Pancreas (tissue), 10 donors: ENCODE measurements around the gene RTN4R. TPM values are rescaled to one million over a fixed set of nuclear protein-coding genes. Genes with fewer than 3 reads are reported as not detected.
A peak's percentile ranks its signal among the peaks of the same experiment; 100 is the strongest.
"Not testable (repeated sequence)": the region's sequence is repeated elsewhere in the genome, so short reads cannot be mapped to it uniquely, and the experiment has no call there.

Experiments
- ATAC-seq, 4 donors: fragments of 200-7000 bp; cut with Tn5 transposase; one replicate each; pipeline versions ENCODE4 v1.8.0 to v1.9.1; 2020; ENCODE audit warnings: mild to moderate bottlenecking in 4 of 4, moderate library complexity in 4 of 4
- DNase-seq, 6 donors: peaks; one replicate each; pipeline ENCODE4 v3.0.0-alpha.2; 2020
- FAIRE-seq: peaks from 2 replicates; lab custom pipeline; 2012; peaks lifted over from hg19 to GRCh38; lab: Jason Lieb, UNC
- H3K27ac ChIP-seq, 4 donors: fragments of 200-600 bp; sonication (generic); 1 replicate in 3 of 4; 2 replicates in 1 of 4; pipeline versions ENCODE4 v1.5.0 to v1.8.0; 2020
- H3K27me3 ChIP-seq, 4 donors: fragments of 200-600 bp; one replicate each; pipeline ENCODE4 v1.8.0; 2021
- H3K36me3 ChIP-seq, 3 donors: fragments of 200-600 bp; sonication (generic) in 1 of 3; one replicate each; pipeline versions ENCODE4 v1.5.0 to v1.8.0; 2020 to 2021
- H3K4me1 ChIP-seq, 3 donors: fragments of 200-600 bp; one replicate each; pipeline ENCODE4 v1.8.0; 2021
- H3K4me3 ChIP-seq, 4 donors: fragments of 200-600 bp; sonication (generic) in 2 of 4; one replicate each; pipeline versions ENCODE4 v1.5.0 to v1.8.0; 2020 to 2021
- H3K9me3 ChIP-seq, 4 donors: fragments of 200-600 bp; one replicate each; pipeline ENCODE4 v1.8.0; 2021
- WGBS, 2 donors: extraction: QIAGEN DNeasy Blood & Tissue Kit; methylation state at CpG; one replicate each; pipeline ENCODE4 v1.1.7; 2013; 5-methylcytosine and 5-hydroxymethylcytosine counted together
- intact Hi-C, 3 donors: fragments of 100-400 bp; cut with DNase I; formaldehyde crosslinking; loops; one replicate each; pipeline versions ENCODE4 v1.11.1 to v1.14.2; 2022
- polyA plus RNA-seq, 2 donors: library from polyadenylated mRNA; stranded (reverse); fragments of 200-250 nt; gene quantifications; one replicate each; pipeline ENCODE4 v1.2.3, GENCODE V29; 2013
- total RNA-seq, 6 donors: library from RNA; stranded (reverse); fragmentation: NEBNext Ultra II Directional in 4 of 6; extraction: Animal tissue kit (Norgen Biotek cat#: 25700) in 4 of 6; gene quantifications; one replicate each; pipeline versions ENCODE4 v1.2.1 to v1.2.4, GENCODE V29; 2021 to 2023
- TF ChIP-seq, protein P1 (sequence below), 4 donors: fragments of 200-600 bp; sonication (generic) in 3 of 4; IDR thresholded peaks; one replicate each; pipeline versions ENCODE4 v1.5.0 to v1.8.0; 2021; ENCODE audit warnings: antibody characterized with exemption in 4 of 4
- donor health status: healthy with polysubstance abuse.
- donor health status: DM: no; HTN: no; CAD: no; lungs with moderate emphysema.
- donor health status: DM: no; HTN: no; CAD: no.
- donor health status: control.
- donor health status: control.
- donor health status: Bipolar disorder and iron deficiency.
- donor health status: DM: yes; HTN: yes; CAD: no.
- donor health status: DM: no; HTN: no; CAD: no.
- donor health status: DM: no; HTN: no; CAD: no.
- donor health status: DM: yes; HTN: yes; CAD: no.

The RTN4R gene
- total and polyA plus RNA-seq, 8 donors, result 0.88 to 7.4 (median 1.7) TPM

DNA sequence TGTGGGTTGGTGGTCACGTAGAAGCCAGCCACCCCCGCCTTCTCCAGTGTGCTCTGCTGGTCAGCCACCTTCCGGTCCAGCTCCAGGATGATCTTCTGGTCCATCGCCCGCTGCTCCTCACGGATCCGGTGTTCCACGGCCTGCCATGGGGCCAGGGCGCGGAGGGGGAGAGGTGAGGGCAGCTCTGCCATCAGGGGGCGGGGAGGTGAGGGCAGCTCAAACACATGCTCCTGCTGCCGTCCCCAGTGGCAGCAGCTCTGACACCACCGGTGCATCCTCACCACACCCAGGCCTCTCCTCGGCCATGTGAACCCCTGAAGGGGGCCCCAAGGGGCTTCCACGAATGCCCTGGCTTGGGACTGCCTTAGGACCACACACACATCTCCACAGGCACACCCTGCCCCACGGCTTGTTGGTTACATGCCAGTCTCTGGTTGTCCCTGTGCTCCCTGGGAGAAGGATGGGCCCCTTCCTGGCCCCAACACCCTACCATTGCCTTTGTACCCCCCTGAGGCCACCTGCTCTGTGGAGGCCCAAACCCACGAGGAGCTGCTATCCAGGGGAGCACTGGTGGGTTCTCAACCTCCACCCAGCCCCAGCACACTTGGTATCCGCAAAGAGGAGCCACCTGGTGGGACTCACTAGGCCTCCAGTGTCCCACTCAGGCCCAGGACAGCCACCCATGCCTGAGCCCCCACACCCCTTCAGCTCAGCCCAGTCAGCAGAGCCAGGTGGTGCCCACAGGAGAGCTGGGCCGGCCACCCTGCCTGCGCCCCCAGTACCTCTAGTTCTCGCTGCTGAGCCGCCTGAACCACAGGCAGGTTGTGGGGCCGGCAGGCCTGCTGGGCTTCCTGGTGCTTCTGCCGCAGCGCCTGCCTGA lies 47.5 kb upstream of the RTN4R start:
- TF ChIP-seq, protein P1, sequence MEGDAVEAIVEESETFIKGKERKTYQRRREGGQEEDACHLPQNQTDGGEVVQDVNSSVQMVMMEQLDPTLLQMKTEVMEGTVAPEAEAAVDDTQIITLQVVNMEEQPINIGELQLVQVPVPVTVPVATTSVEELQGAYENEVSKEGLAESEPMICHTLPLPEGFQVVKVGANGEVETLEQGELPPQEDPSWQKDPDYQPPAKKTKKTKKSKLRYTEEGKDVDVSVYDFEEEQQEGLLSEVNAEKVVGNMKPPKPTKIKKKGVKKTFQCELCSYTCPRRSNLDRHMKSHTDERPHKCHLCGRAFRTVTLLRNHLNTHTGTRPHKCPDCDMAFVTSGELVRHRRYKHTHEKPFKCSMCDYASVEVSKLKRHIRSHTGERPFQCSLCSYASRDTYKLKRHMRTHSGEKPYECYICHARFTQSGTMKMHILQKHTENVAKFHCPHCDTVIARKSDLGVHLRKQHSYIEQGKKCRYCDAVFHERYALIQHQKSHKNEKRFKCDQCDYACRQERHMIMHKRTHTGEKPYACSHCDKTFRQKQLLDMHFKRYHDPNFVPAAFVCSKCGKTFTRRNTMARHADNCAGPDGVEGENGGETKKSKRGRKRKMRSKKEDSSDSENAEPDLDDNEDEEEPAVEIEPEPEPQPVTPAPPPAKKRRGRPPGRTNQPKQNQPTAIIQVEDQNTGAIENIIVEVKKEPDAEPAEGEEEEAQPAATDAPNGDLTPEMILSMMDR (IDR thresholded peaks at IDR 0.05), result no peak
- ATAC-seq (no peak), DNase-seq (peak in 4 of 6 donors; percentile 8 to 70 (median 30)), FAIRE-seq (no peak)
- Histone ChIP-seq H3K4me3 (no peak overlapping the region), H3K36me3 (no peaks in the 10 kb centered on the region), H3K27ac (no peak overlapping the region), H3K9me3 (no peaks in the 10 kb centered on the region), H3K27me3 (no peaks in the 10 kb centered on the region), H3K4me1 (peaks cover 5 to 17% (median 6%) of the 10 kb centered on the region in 3 donors)
- intact Hi-C loops, result no loop called here
- WGBS, 2 donors, result 89% methylated on average over 24 to 25 of the region's 25 CpGs

DNA sequence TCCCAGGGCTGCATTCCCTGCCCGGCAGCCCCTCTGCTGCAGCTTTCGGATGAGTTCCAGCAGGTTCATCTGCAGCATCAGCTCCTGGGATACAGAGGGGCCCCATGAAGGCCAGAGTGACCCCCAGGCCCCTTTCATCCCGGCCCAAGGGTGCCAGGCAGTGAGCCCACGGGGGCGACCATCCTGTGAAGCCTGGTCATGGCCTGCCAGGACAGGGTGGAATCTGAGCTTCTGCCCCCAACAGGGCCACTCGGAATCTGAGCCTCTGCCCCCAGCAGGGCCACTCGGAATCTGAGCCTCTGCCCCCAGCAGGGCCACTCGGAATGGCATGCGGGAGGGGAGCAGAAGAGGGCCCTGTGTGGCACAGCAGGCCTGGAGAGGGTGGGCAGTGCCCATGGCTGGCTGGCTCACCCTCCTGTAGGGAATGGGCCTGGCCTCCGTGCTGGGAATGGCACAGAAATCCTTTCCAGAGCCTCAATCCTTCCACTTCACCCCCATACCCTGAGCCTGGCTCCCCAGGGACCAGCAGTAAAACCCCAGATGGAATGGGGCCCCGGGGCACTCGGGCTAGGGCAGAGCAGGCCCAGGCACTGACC lies 46.7 kb upstream of the RTN4R start:
- WGBS, 2 donors, result 89% methylated on average over 10 to 12 of the region's 12 CpGs
- intact Hi-C loops, H3K27ac ChIP-seq, H3K27me3 ChIP-seq, H3K9me3 ChIP-seq, FAIRE-seq, ATAC-seq, H3K36me3 ChIP-seq, H3K4me3 ChIP-seq: not testable (repeated sequence)
- DNase-seq, result peak in 1 of 6 donors; percentile 47
- peaks cover 5 to 16% (median 6%) of the 10 kb centered on the region in 3 donors for H3K4me1 ChIP-seq

DNA sequence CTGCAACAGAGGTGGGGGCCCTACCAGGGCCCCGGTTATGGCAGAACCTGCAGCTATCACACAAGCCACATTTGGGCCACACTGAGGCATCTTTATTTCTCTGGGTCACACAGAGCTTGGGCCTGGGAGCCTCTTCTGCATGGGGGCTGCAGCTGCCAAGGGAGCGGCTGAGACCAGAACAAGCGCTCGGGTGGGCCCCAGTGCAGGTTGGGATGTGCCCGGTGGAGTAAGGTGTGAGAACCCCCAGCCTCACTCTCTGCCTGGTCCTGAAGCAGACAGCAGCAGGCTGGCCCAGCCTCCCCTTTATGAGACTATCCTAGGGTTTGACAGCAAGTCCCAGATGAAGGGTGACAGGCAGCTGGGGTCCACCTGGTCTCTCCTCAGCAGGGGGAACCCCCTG lies 46.1 kb upstream of the RTN4R start:
- not testable (repeated sequence) for FAIRE-seq, H3K4me3 ChIP-seq

DNA sequence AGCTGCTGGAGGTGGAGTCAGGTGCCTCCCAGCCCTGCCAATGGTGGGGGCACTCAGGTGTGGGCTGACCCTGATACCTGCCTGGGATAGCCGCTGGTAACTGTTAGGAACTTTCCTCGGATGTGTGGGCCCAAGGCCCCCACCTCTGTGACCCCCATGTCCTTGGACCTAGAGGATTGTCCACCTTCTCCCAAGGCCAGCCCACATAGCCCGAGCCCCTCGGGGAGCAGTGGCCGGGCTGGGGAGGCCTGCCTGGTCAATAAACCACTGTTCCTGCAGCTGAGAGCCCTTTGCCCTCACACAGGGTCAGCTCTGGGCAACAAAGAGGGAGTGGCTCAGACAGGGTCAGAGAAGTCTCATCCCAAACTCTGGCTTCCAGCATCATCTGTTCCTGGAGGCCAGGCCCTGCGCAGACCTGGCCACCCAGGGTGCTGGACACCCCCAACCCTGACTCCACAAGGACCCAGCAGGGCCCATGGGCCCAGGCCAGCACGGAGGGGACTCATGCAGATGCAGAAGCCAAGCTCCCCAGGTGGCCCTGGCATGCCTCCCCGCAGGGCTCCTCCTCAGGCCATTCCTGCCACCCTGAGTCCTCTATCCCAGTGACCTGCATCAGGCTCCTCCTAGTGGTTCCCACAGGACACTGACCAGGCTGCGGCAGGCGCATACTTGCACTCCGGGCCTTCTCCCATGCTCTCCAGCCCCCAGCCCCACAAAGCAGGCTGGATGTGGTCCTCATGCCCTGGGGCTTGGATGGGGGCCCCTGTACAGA lies 45.4 kb upstream of the RTN4R start:
- 83 to 87% methylated on average over 9 to 10 of the region's 11 CpGs for WGBS, 2 donors
- not testable (repeated sequence) for FAIRE-seq

More for the DNA sequence above, 46.1 kb upstream of the RTN4R start:
- H3K36me3 ChIP-seq, intact Hi-C loops, H3K27ac ChIP-seq, H3K27me3 ChIP-seq, H3K9me3 ChIP-seq, ATAC-seq: not testable (repeated sequence)
- WGBS, 2 donors, result 84 to 96% methylated on average over 3 to 5 of the region's 5 CpGs
- peaks cover 5 to 16% (median 6%) of the 10 kb centered on the region in 3 donors for H3K4me1 ChIP-seq
- DNase-seq, result peak in 1 of 6 donors; percentile 4

DNA sequence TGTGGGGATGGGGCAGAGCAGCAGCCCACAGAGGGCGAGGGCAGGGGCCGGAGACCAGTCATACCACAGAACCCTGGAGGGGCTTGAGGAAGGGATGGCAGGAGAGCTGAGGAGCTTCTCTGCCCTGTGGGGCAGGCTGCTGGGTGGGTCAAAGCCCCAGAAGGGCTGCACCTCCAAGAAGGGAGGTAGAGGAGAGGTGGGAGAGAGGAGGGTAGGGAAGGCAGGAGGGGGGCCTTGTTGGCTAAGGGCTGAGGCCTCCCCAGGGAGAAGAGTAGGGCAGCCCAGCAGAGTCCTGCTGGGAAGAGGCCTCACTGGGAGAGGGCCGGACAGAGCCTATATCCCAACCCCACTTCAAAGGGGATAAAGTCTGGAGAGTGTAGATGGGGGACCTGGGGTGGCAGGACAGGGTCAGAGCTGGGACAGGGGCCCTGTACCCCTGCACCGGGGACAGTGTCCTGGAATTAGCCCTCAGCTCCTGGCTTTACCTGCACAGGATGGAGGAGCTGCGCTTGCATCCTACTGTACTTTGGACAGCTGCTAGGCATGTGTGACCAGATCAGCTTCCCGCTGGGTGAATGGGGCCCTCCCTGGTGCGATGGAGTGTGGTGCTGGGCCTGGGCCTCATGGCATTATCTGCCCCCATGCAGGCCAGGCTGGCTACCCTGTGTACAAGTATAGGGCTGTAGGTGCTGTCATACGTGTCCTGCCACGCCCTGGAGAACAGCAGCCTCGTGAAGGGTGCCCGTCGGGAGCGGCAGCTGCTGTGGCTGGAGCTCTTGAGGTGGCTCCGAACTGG lies 44.5 kb upstream of the RTN4R start:
- H3K36me3 ChIP-seq, result no peaks in the 10 kb centered on the region
- H3K27me3 ChIP-seq, result no peaks in the 10 kb centered on the region
- TF ChIP-seq, protein P1 (IDR thresholded peaks at IDR 0.05), result no peak
- intact Hi-C loops, result no loop called here
- FAIRE-seq (no peak), ATAC-seq (no peak), DNase-seq (peak in 2 of 6 donors; percentile 4 to 7)
- WGBS, 2 donors, result 89 to 92% methylated on average over 14 of the region's 14 CpGs
- H3K27ac ChIP-seq, result no peak overlapping the region
- H3K4me3 ChIP-seq, result no peak overlapping the region
- H3K4me1 ChIP-seq, result peaks cover 0 to under 1% (median 0%) of the 10 kb centered on the region in 3 donors
- no peaks in the 10 kb centered on the region for H3K9me3 ChIP-seq

More for the DNA sequence above, 45.4 kb upstream of the RTN4R start:
- H3K4me1 ChIP-seq, H3K9me3 ChIP-seq, H3K36me3 ChIP-seq, H3K4me3 ChIP-seq, intact Hi-C loops, H3K27ac ChIP-seq, H3K27me3 ChIP-seq: not testable (repeated sequence)
- ATAC-seq (peak in 2 of 4 donors; percentile 31 to 36), DNase-seq (peak in 2 of 6 donors; percentile 8 to 48)

DNA sequence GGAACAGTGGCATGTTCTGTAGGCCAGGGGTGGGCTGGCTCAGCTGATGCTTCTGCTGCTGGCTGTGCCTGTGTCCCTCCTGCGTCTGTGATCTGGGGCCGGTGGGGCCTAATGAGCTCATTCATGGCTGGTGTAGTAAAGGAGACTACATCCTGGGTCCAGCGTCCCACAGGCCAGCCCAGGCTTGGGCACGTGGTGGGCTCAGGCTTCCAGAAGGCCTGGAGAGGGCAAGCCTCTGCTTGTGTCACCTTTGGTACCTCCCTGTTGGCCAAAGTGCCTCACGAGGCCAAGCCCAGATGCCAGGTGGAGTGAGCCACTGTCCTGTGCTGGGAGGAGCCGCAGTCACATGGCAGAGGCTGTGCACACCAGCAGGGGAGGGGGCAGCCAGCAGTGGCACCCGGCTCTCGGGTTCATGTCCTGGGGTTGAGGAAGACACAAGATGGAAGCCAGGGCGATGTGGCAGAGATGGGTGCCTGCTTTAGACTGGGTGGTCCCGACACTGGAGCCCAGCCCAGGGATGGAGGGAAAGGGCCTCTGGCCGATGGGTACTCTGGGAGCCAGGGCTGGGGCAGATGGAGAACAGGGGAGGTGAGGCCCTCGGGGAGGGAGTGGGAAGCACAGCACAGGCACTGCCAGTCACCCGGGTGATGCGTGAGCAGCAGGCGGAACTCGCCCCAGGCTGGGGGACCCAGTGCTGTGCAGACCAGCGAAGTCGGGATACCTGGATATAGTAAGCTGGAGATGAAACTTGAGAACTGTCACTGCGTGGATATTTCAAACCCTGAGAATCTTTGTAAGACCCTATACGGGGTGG lies 43.3 kb upstream of the RTN4R start:
- not testable (repeated sequence) for FAIRE-seq

DNA sequence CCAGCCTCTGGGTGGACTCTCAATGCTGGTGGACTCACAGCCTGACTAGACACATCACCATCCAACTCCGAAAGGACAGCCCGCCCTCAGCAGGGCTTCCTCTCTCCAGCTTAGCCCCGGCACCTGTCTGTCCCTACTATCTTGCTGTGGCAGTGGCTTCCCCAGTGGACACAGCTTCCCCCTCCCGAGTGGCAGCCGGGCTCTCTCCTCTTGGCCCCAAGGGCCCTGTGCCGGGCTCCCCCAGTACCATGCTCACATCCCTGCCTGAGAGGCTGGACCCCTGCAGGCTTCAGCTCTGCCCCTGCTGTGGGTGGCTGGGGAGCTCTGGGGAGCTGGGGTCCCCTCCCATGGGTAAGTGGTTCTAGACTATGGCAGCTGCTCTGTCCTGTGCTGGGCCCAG lies 42.7 kb upstream of the RTN4R start:
- H3K36me3 ChIP-seq, H3K4me1 ChIP-seq, H3K27me3 ChIP-seq, H3K9me3 ChIP-seq, FAIRE-seq, H3K4me3 ChIP-seq, H3K27ac ChIP-seq, intact Hi-C loops: not testable (repeated sequence)
- DNase-seq (peak in 1 of 6 donors; percentile 60), ATAC-seq (peak in 1 of 4 donors; percentile 5)
- WGBS, 2 donors, result 77 to 89% methylated on average over 6 of the region's 6 CpGs

More for the DNA sequence above, 43.3 kb upstream of the RTN4R start:
- intact Hi-C loops, H3K36me3 ChIP-seq, H3K4me3 ChIP-seq, H3K27me3 ChIP-seq, ATAC-seq, H3K27ac ChIP-seq, H3K9me3 ChIP-seq, H3K4me1 ChIP-seq: not testable (repeated sequence)
- peak in 2 of 6 donors; percentile 8 for DNase-seq
- 80% methylated on average over 17 to 18 of the region's 20 CpGs for WGBS, 2 donors

DNA sequence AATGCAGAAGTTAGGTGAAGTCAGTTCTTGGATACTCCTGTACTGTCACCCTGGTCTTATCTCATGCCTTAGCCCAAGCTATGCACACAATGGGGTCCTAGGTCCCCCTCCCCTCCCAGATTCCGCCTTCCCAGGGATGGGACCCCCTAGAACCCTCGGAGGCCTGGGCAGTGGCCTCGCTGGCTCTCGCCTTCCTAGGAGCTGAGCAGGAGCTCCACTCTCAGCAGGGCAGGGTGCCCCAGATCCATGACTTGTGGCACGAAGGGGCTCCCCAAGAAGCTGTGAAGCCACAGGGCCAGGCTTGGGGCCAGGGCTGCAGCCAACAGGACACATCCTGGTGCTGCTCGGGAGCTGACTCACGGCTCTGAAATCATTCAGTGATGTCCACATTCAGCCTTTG lies 42.1 kb upstream of the RTN4R start:
- DNase-seq, ATAC-seq, H3K36me3 ChIP-seq, intact Hi-C loops, FAIRE-seq, H3K27ac ChIP-seq, H3K4me1 ChIP-seq, H3K9me3 ChIP-seq, H3K27me3 ChIP-seq, H3K4me3 ChIP-seq: not testable (repeated sequence)
- WGBS, 2 donors, result 50 to 63% methylated on average over 1 to 6 of the region's 7 CpGs
